HEK293 (cell line): ENCODE measurements around the gene AGO1.
A peak's percentile ranks its signal among the peaks of the same experiment; 100 is the strongest.

Source experiments
- CTCF ChIA-PET: fragments of 350-600 bp; formaldehyde crosslinking; extraction: SDS; loops from one replicate; lab custom pipeline; 2021; ENCODE audit warnings: antibody characterized with exemption; lab: Yijun Ruan, JAX
- POLR2A ChIA-PET: fragments of 300-600 bp; formaldehyde crosslinking; extraction: SDS; loops from one replicate; lab custom pipeline; 2020; ENCODE audit warnings: antibody characterized with exemption, inconsistent platforms; lab: Yijun Ruan, JAX
- H3K27ac ChIP-seq: fragments of 200-500 bp; sonication (Bioruptor generic); 2 replicates; pipeline ENCODE4 v1.5.1; 2014; ENCODE audit warnings: low read depth, low read length, control low read depth, inconsistent platforms; ENCODE audit errors: extremely low read depth
- H3K36me3 ChIP-seq, 2 experiments: fragments of 200-500 bp in 1 of 2; sonication (Bioruptor generic) in 1 of 2; 1 replicate in 1 of 2; 2 replicates in 1 of 2; pipeline ENCODE4 v1.5.1; 2014 to 2017; ENCODE audit warnings: inconsistent platforms in 2 of 2, low read length in 2 of 2; ENCODE audit not compliant: control insufficient read depth in 2 of 2, insufficient read depth in 1 of 2
- H3K4me1 ChIP-seq: fragments of 200-500 bp; sonication (Bioruptor generic); 2 replicates; pipeline ENCODE4 v1.5.1; 2014; ENCODE audit warnings: mild to moderate bottlenecking, low read length, inconsistent platforms; ENCODE audit not compliant: control insufficient read depth, insufficient read depth
- H3K4me3 ChIP-seq: 2 replicates; pipeline ENCODE4 v1.5.1; 2011; ENCODE audit warnings: low read depth, mild to moderate bottlenecking, control low read depth, low read length, moderate library complexity
- H3K9me3 ChIP-seq: fragments of 200-500 bp; sonication (Bioruptor generic); 2 replicates; pipeline ENCODE4 v1.5.1; 2014; ENCODE audit warnings: low read depth, low read length, inconsistent platforms; ENCODE audit not compliant: control insufficient read depth, insufficient read depth
- GLIS1 ChIP-seq: fragments of 450-650 bp; formaldehyde crosslinking; IDR thresholded peaks from 2 replicates; pipeline ENCODE4 v1.5.1; 2016; ENCODE audit warnings: missing biosample characterization, missing genetic modification characterization
- PRDM1 ChIP-seq: fragments of 450-650 bp; formaldehyde crosslinking; IDR thresholded peaks from 2 replicates; pipeline ENCODE4; 2016; ENCODE audit warnings: missing biosample characterization, missing genetic modification characterization
- SP3 ChIP-seq: fragments of 450-650 bp; formaldehyde crosslinking; IDR thresholded peaks from 2 replicates; pipeline ENCODE4 v1.5.1; 2016; ENCODE audit warnings: missing biosample characterization, missing genetic modification characterization
- SP7 ChIP-seq: fragments of 450-650 bp; formaldehyde crosslinking; IDR thresholded peaks from 2 replicates; pipeline ENCODE4 v1.5.1; 2016; ENCODE audit warnings: missing biosample characterization, missing genetic modification characterization
- ZFP3 ChIP-seq: fragments of 450-650 bp; formaldehyde crosslinking; IDR thresholded peaks from 2 replicates; pipeline ENCODE4 v1.5.1; 2016; ENCODE audit warnings: low read depth, missing biosample characterization, missing genetic modification characterization
- ZNF223 ChIP-seq: fragments of 450-650 bp; formaldehyde crosslinking; IDR thresholded peaks from 2 replicates; pipeline ENCODE4 v1.5.1; 2016; ENCODE audit warnings: missing biosample characterization, missing genetic modification characterization
- ZNF433 ChIP-seq: fragments of 450-650 bp; formaldehyde crosslinking; IDR thresholded peaks from 2 replicates; pipeline ENCODE4 v1.5.1; 2016; ENCODE audit warnings: missing biosample characterization, missing genetic modification characterization, low read depth
- ZNF48 ChIP-seq: fragments of 450-650 bp; formaldehyde crosslinking; IDR thresholded peaks from 2 replicates; pipeline ENCODE4 v1.5.1; 2016; ENCODE audit warnings: missing biosample characterization, missing genetic modification characterization
- ZNF629 ChIP-seq: fragments of 450-650 bp; formaldehyde crosslinking; IDR thresholded peaks from 2 replicates; pipeline ENCODE4 v1.5.1; 2017; ENCODE audit warnings: missing biosample characterization, missing genetic modification characterization
- ZNF692 ChIP-seq: fragments of 450-650 bp; formaldehyde crosslinking; IDR thresholded peaks from 2 replicates; pipeline ENCODE4 v1.5.1; 2016; ENCODE audit warnings: missing biosample characterization, missing genetic modification characterization
- ZNF776 ChIP-seq: fragments of 450-650 bp; formaldehyde crosslinking; IDR thresholded peaks from 2 replicates; pipeline ENCODE4 v1.5.0; 2017; ENCODE audit warnings: missing biosample characterization, missing genetic modification characterization, borderline replicate concordance
- ZNF791 ChIP-seq: fragments of 450-650 bp; formaldehyde crosslinking; IDR thresholded peaks from 2 replicates; pipeline ENCODE4 v1.5.1; 2016; ENCODE audit warnings: missing biosample characterization, missing genetic modification characterization
- ZNF837 ChIP-seq: fragments of 450-650 bp; formaldehyde crosslinking; IDR thresholded peaks from 2 replicates; pipeline ENCODE4 v1.5.1; 2016; ENCODE audit warnings: missing biosample characterization, missing genetic modification characterization
- TF ChIP-seq, protein P1 (sequence below): fragments of 450-650 bp; formaldehyde crosslinking; IDR thresholded peaks from 2 replicates; pipeline ENCODE4 v1.5.1; 2017; ENCODE audit warnings: missing biosample characterization, missing genetic modification characterization

The AGO1 gene

DNA sequence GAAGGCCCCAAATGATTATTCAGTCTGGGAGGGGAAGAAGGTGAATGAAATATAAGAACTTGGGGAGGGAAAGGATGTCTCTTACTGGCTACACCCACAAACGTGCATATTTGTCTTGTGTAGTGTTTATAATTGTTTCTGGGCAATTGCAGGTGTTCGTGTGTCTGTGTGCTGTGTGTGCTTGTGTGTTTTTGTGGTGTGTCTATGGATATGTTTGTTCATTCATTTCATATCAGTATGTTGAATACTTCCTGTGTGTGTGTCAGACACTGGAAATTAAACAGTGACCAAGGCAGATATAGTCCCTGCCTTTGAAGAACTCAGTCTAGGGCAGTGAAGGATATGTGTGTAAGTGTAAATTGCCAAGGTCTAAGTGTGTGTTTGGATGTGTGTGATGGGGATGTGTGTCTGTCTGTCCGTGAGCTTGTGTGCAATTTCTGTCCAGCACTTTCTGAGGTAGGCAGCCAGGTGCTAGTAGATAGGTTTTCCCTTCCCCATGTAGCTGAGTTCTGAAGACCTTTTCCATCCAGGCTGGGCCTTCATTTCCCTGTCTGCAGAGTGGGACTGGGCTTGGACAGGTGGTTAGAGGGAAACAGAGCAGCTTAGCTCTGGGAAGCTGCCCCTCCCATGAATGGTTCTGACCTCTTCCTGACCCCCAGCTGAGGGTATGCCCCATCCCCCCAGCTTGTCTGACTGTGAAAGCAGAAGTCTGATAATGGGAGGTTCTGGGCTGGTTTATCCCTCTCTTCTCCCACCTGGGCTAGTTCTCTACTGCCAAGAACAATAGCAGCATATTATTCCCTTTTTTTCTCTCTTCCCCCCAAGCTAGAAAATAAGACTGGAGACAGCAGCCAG, 3.8 kb downstream of the AGO1 start:
- ChIA-PET CTCF (interaction anchor here (0.5 to 1.3 kb wide), 4 partner anchors 10 to 436 kb away, joined by 3 read pairs; no protein-coding TSS in a partner anchor), POLR2A (interaction anchor here (1.1 to 1.5 kb wide), 2 partner anchors 29 to 44 kb away, joined by 4 read pairs; partner anchors contain the start of gene AGO3)
- Histone ChIP-seq H3K27ac (no peak overlapping the region), H3K9me3 (no peaks in the 10 kb centered on the region), H3K4me1 (peaks cover 20% of the 10 kb centered on the region), H3K4me3 (peak overlapping the region; percentile 18; the same call in 1 of the 2 replicates), H3K36me3 (peaks cover 15 to 38% of the 10 kb centered on the region in 2 experiments)
- TF ChIP-seq, protein P1, sequence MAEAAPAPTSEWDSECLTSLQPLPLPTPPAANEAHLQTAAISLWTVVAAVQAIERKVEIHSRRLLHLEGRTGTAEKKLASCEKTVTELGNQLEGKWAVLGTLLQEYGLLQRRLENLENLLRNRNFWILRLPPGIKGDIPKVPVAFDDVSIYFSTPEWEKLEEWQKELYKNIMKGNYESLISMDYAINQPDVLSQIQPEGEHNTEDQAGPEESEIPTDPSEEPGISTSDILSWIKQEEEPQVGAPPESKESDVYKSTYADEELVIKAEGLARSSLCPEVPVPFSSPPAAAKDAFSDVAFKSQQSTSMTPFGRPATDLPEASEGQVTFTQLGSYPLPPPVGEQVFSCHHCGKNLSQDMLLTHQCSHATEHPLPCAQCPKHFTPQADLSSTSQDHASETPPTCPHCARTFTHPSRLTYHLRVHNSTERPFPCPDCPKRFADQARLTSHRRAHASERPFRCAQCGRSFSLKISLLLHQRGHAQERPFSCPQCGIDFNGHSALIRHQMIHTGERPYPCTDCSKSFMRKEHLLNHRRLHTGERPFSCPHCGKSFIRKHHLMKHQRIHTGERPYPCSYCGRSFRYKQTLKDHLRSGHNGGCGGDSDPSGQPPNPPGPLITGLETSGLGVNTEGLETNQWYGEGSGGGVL (tag by site-specific recombination) = 0 out of 2 replicates have a peak, but pooled peaks have one; percentile 45
- TF ChIP-seq ZNF48 (tag by site-specific recombination) (no peak), GLIS1 (peak; percentile 42; the same call in 1 of the 2 replicates), SP7 (0 out of 2 replicates have a peak, but pooled peaks have one; percentile 15)

DNA sequence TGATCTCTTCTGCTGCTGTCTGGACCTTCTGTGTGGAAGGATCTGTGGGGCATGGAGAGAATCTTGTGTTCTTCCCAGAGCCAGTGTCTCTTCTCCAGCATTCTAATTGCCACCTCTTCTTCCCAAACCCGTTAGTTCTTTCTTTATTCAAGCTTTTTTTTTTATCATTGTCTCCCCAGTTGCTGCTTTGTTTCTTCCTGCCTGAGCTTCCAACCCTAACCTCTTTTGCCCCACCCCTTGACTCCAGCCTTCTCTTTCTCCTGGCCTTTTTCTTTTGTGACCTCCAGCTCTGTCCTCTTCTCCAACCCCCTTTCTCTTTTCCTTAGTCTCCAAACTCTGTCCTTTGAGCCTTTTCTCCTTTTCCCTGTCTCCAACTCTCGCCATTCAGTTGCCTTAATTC, 4.5 kb downstream of the AGO1 start:
- peaks cover 16 to 45% of the 10 kb centered on the region in 2 experiments for H3K36me3 ChIP-seq
- POLR2A ChIA-PET = interaction anchor here (1.1 kb wide), 1 partner anchor 43 kb away, joined by 4 read pairs; the partner anchor contains the start of gene AGO3
- CTCF ChIA-PET = interaction anchor here (0.6 to 1.0 kb wide), 3 partner anchors 37 to 247 kb away, joined by 3 to 4 read pairs (median 3); no protein-coding TSS in a partner anchor
- no peak overlapping the region for H3K27ac ChIP-seq
- TF ChIP-seq ZNF791 (tag by site-specific recombination) (no peak), ZFP3 (tag by site-specific recombination) (no peak), ZNF629 (tag by site-specific recombination) (no peak), ZNF837 (tag by site-specific recombination) (no peak), PRDM1 (tag by site-specific recombination) (peak; percentile 41; the same call in 1 of the 2 replicates)
- H3K4me1 ChIP-seq = peaks cover 20% of the 10 kb centered on the region
- no peak overlapping the region for H3K4me3 ChIP-seq
- H3K9me3 ChIP-seq = no peaks in the 10 kb centered on the region

DNA sequence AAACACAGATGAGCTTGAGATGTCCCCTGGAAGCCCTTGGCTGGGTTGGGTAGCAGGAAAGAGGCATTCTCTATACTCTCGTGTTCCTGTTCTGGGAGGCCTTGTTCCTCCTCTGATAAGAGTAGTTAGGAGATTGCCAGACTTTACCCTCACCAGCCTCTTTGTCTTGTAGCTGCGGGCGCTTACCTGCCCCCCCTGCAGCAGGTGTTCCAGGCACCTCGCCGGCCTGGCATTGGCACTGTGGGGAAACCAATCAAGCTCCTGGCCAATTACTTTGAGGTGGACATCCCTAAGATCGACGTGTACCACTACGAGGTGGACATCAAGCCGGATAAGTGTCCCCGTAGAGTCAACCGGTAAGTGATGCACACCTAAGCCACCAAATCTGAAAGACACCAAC, 5.2 kb downstream of the AGO1 start:
- ChIA-PET CTCF (interaction anchor here (0.6 to 0.9 kb wide), 3 partner anchors 38 to 246 kb away, joined by 3 read pairs; no protein-coding TSS in a partner anchor), POLR2A (interaction anchor here (0.6 kb wide), 1 partner anchor 524 kb away, joined by 6 read pairs; no protein-coding TSS in a partner anchor)
- TF ChIP-seq ZNF223 (tag by site-specific recombination) = no peak
- TF ChIP-seq ZNF776 (tag by site-specific recombination) = no peak
- no peak for TF ChIP-seq SP3 (tag by site-specific recombination)
- TF ChIP-seq ZNF692 = no peak
- TF ChIP-seq ZNF433 = no peak
- TF ChIP-seq PRDM1 (tag by site-specific recombination) = no peak
- Histone ChIP-seq H3K9me3 (no peaks in the 10 kb centered on the region), H3K36me3 (peaks cover 16 to 53% of the 10 kb centered on the region in 2 experiments), H3K4me3 (no peak overlapping the region), H3K27ac (no peak overlapping the region), H3K4me1 (peaks cover 20% of the 10 kb centered on the region)
